ENCODE results near the gene CRIP1. TPM values are rescaled to one million over a fixed set of nuclear protein-coding genes. Genes with fewer than 3 reads are reported as not detected.
A peak's percentile ranks its signal among the peaks of the same experiment; 100 is the strongest.

The CRIP1 gene
- total and polyA plus RNA-seq, 8 donors: 71.5 to 281 (median 112) TPM

GRCh38 chr14:105455766-105456660, 30.7 kb upstream of the CRIP1 start:
- intact Hi-C loops (cut with DNase I): no loop called here
- H3K27me3 ChIP-seq: no peaks in the 10 kb centered on the region
- H3K27ac ChIP-seq: no peak overlapping the region
- no peaks in the 10 kb centered on the region for H3K9me3 ChIP-seq
- TF ChIP-seq CTCF (IDR thresholded peaks at IDR 0.05): no peak
- DNase-seq: no peak
- H3K36me3 ChIP-seq: peaks cover 0 to 83% of the 10 kb centered on the region in 2 donors
- no peak overlapping the region for H3K4me3 ChIP-seq
- no peak for ATAC-seq
- H3K4me1 ChIP-seq: no peaks in the 10 kb centered on the region

- no peak overlapping the region for H3K27ac ChIP-seq
- no peak for DNase-seq
- TF ChIP-seq CTCF (IDR thresholded peaks at IDR 0.05): no peak
- no peaks in the 10 kb centered on the region for H3K4me1 ChIP-seq
- intact Hi-C loops (cut with DNase I): no loop called here
- no peaks in the 10 kb centered on the region for H3K9me3 ChIP-seq
- H3K4me3 ChIP-seq: no peak overlapping the region
- H3K27me3 ChIP-seq: no peaks in the 10 kb centered on the region
- H3K36me3 ChIP-seq: peaks cover 0 to 84% of the 10 kb centered on the region in 2 donors
- ATAC-seq: peak; percentile 19
Measured at GRCh38 chr14:105456736-105457617, 29.7 kb upstream of the CRIP1 start.

GRCh38 chr14:105458010-105458409, 28.7 kb upstream of the CRIP1 start:
- DNase-seq: no peak
- TF ChIP-seq CTCF (IDR thresholded peaks at IDR 0.05): no peak
- H3K36me3 ChIP-seq: peaks cover 0 to 84% of the 10 kb centered on the region in 2 donors

GRCh38 chr14:105458571-105458970, 28.1 kb upstream of the CRIP1 start:
- Histone ChIP-seq H3K27me3 (no peaks in the 10 kb centered on the region), H3K36me3 (peaks cover 0 to 84% of the 10 kb centered on the region in 2 donors), H3K9me3 (no peaks in the 10 kb centered on the region), H3K4me1 (no peaks in the 10 kb centered on the region), H3K4me3 (no peak overlapping the region), H3K27ac (no peak overlapping the region)
- TF ChIP-seq CTCF (IDR thresholded peaks at IDR 0.05): no peak
- intact Hi-C loops (cut with DNase I): no loop called here
- ATAC-seq: no peak
- no peak for DNase-seq

More at GRCh38 chr14:105458010-105458409, 28.7 kb upstream of the CRIP1 start:
- H3K4me3 ChIP-seq: no peak overlapping the region
- no peaks in the 10 kb centered on the region for H3K9me3 ChIP-seq
- H3K27me3 ChIP-seq: no peaks in the 10 kb centered on the region
- intact Hi-C loops (cut with DNase I): no loop called here
- H3K4me1 ChIP-seq: no peaks in the 10 kb centered on the region
- no peak for ATAC-seq
- no peak overlapping the region for H3K27ac ChIP-seq

- no peak overlapping the region for H3K27ac ChIP-seq
- peaks cover 0 to 2% of the 10 kb centered on the region in 2 donors for H3K4me1 ChIP-seq
- TF ChIP-seq CTCF (IDR thresholded peaks at IDR 0.05): no peak
- intact Hi-C loops (cut with DNase I): no loop called here
- H3K9me3 ChIP-seq: no peaks in the 10 kb centered on the region
- DNase-seq: no peak
- H3K36me3 ChIP-seq: peaks cover 0 to 84% of the 10 kb centered on the region in 2 donors
- ATAC-seq: no peak
- no peak overlapping the region for H3K4me3 ChIP-seq
- H3K27me3 ChIP-seq: no peaks in the 10 kb centered on the region
Measured at GRCh38 chr14:105460116-105460515, 26.6 kb upstream of the CRIP1 start.

Measured in left lung (tissue), 10 donors.